K562 (cell line): ENCODE measurements around the gene PACRG. TPM values are rescaled to one million over a fixed set of nuclear protein-coding genes. Genes with fewer than 3 reads are reported as not detected.

Experiments
- ATAC-seq: fragments of 200-7000 bp; cut with Tn5 transposase; 3 replicates; pipeline ENCODE4 v1.9.1; 2020; ENCODE audit warnings: moderate library complexity
- BruUV-seq: library from RNA; stranded (reverse); fragments of 400-500 nt; replicated peaks from 2 replicates; lab custom pipeline; 2021; lab: Mats Ljungman, UMichigan
- CTCF ChIA-PET: fragments of 300-600 bp; formaldehyde crosslinking; extraction: SDS; loops from one replicate; lab custom pipeline; 2021; ENCODE audit warnings: low intra/inter-chr PET ratio; lab: Yijun Ruan, JAX
- POLR2A ChIA-PET: fragments of 300-600, 350-650 bp; sonication (Branson Sonifier 250); formaldehyde crosslinking; extraction: SDS; loops from one replicate; lab custom pipeline; 2021; ENCODE audit warnings: antibody characterized with exemption, inconsistent platforms; lab: Yijun Ruan, JAX
- DNase-seq, 4 experiments: peaks; one replicate each; pipeline versions ENCODE4 v3.0.0 to v3.0.0-alpha.2; 2011 to 2018; ENCODE audit warnings: low spot score in 3 of 4, mixed read lengths in 3 of 4; ENCODE audit errors: extremely low read depth in 1 of 4
- FAIRE-seq: peaks from 2 replicates; lab custom pipeline; 2011; peaks lifted over from hg19 to GRCh38; lab: Jason Lieb, UNC
- H2AFZ ChIP-seq: 2 replicates; pipeline ENCODE4 v1.6.0; 2011; ENCODE audit warnings: low read depth, low read length, control low read depth, inconsistent platforms
- H3K27ac ChIP-seq: fragments of 200-600 bp; 3 replicates; pipeline ENCODE4 v1.8.0; 2011; ENCODE audit warnings: low read depth, mild to moderate bottlenecking, control low read depth, inconsistent platforms, low read length, moderate library complexity, mixed read lengths; ENCODE audit errors: extremely low read depth
- H3K27me3 ChIP-seq, 2 experiments: fragments of 300-600 bp in 1 of 2; 2 replicates in 1 of 2; 3 replicates in 1 of 2; pipeline versions ENCODE4 v1.6.0 to v1.8.0; 2011; ENCODE audit warnings: inconsistent platforms in 2 of 2, low read length in 2 of 2, mild to moderate bottlenecking in 1 of 2, mixed read lengths in 1 of 2, moderate library complexity in 1 of 2; ENCODE audit not compliant: control insufficient read depth in 2 of 2, insufficient read depth in 2 of 2
- H3K36me3 ChIP-seq: fragments of 300-600 bp; 3 replicates; pipeline ENCODE4 v1.8.0; 2011; ENCODE audit warnings: mild to moderate bottlenecking, low read length, inconsistent platforms; ENCODE audit not compliant: control insufficient read depth, insufficient read depth
- H3K4me1 ChIP-seq, 2 experiments: fragments of 200-600 bp in 1 of 2; replicated peaks in 1 of 2; 2 replicates in 1 of 2; 3 replicates in 1 of 2; pipeline versions ENCODE4 v1.5.1 to v1.8.0; 2011; ENCODE audit warnings: inconsistent platforms in 2 of 2, low read length in 2 of 2, mild to moderate bottlenecking in 1 of 2, mixed read lengths in 1 of 2, moderate library complexity in 1 of 2; ENCODE audit not compliant: control insufficient read depth in 2 of 2, insufficient read depth in 2 of 2
- H3K4me2 ChIP-seq: 2 replicates; pipeline ENCODE4 v1.6.1; 2011; ENCODE audit warnings: low read length, control low read depth, inconsistent platforms, mixed read lengths; ENCODE audit not compliant: insufficient read depth
- H3K4me3 ChIP-seq: fragments of 200-600 bp; sonication (generic), shearing (Covaris generic); 2 replicates; pipeline ENCODE4 v1.5.1; 2016; ENCODE audit warnings: control low read depth, inconsistent platforms
- H3K79me2 ChIP-seq: fragments of 200-600 bp; 3 replicates; pipeline ENCODE4 v1.8.0; 2011; ENCODE audit warnings: low read length, inconsistent platforms; ENCODE audit not compliant: control insufficient read depth, insufficient read depth
- H3K9ac ChIP-seq, 2 experiments: 2 replicates each; pipeline versions ENCODE4 v1.6.0 to v1.6.1; 2011; ENCODE audit warnings: low read depth in 2 of 2, low read length in 2 of 2, control low read depth in 1 of 2, inconsistent platforms in 1 of 2, mild to moderate bottlenecking in 1 of 2, mixed read lengths in 1 of 2; ENCODE audit not compliant: insufficient read depth in 1 of 2
- H3K9me1 ChIP-seq: one replicate; pipeline ENCODE4 v1.6.0; 2011; ENCODE audit warnings: inconsistent platforms, mild to moderate bottlenecking, low read length, moderate library complexity; ENCODE audit not compliant: control insufficient read depth, insufficient read depth
- H3K9me3 ChIP-seq: replicated peaks from 2 replicates; pipeline ENCODE4 v1.5.1; 2011; ENCODE audit warnings: low read depth, low read length, inconsistent platforms; ENCODE audit not compliant: control insufficient read depth, insufficient read depth
- H4K20me1 ChIP-seq: replicated peaks from 2 replicates; pipeline ENCODE4 v1.6.1; 2011; ENCODE audit warnings: low read length, inconsistent platforms, mixed read lengths; ENCODE audit not compliant: control insufficient read depth, insufficient read depth
- BCL6 ChIP-seq: fragments of 250-450 bp; sonication (Bioruptor Pico); IDR thresholded peaks from 2 replicates; pipeline ENCODE4 v1.4.0; 2020
- BRCA1 ChIP-seq, 2 experiments: fragments of 450-650 bp in 1 of 2; sonication (generic) in 1 of 2; formaldehyde crosslinking in 1 of 2; IDR thresholded peaks; 2 replicates each; pipeline versions ENCODE4 v1.5.0 to v1.6.1; 2017 to 2020; ENCODE audit warnings: mild to moderate bottlenecking in 1 of 2, missing genetic modification reagents in 1 of 2
- FOS ChIP-seq: IDR thresholded peaks from 3 replicates; pipeline ENCODE4 v1.6.1; 2011; ENCODE audit not compliant: insufficient read length; ENCODE audit errors: extremely low read depth
- LEF1 ChIP-seq: fragments of 450-650 bp; IDR thresholded peaks from 2 replicates; pipeline ENCODE4 v1.6.1; 2016; ENCODE audit warnings: mild to moderate bottlenecking
- MTA1 ChIP-seq: fragments of 450-650 bp; IDR thresholded peaks from 2 replicates; pipeline ENCODE4 v1.6.1; 2017; ENCODE audit warnings: borderline replicate concordance
- RBBP5 ChIP-seq: fragments of 200-600 bp; sonication (generic); IDR thresholded peaks from 2 replicates; pipeline ENCODE4 v1.6.1; 2012; ENCODE audit warnings: borderline replicate concordance, mild to moderate bottlenecking, low read length, control low read depth, inconsistent platforms; ENCODE audit not compliant: insufficient read depth, poor library complexity, severe bottlenecking
- SRSF7 ChIP-seq: fragments of 200-400 bp; formaldehyde crosslinking; optimal IDR thresholded peaks from 2 replicates; pipeline ENCODE3; 2017; ENCODE audit warnings: mild to moderate bottlenecking, low read depth, low read length
- ZFP1 ChIP-seq: fragments of 450-650 bp; formaldehyde crosslinking; IDR thresholded peaks from 2 replicates; pipeline ENCODE4 v1.4.0; 2020; ENCODE audit warnings: mild to moderate bottlenecking, mixed read lengths
- ZNF408 ChIP-seq: fragments of 250-450 bp; sonication (Bioruptor Pico); IDR thresholded peaks from 2 replicates; pipeline ENCODE4 v1.4.0; 2020; ENCODE audit warnings: low read depth, mild to moderate bottlenecking, moderate library complexity
- ZSCAN29 ChIP-seq: fragments of 450-650 bp; IDR thresholded peaks from 2 replicates; pipeline ENCODE4 v1.6.1; 2017
- in situ Hi-C: fragments of 300-500 bp; cut with MboI; formaldehyde crosslinking; loops from 4 replicates; pipeline ENCODE4 v1.15.0; 2018; ENCODE audit warnings: inconsistent platforms, mixed read lengths
- intact Hi-C: fragments of 100-400 bp; cut with micrococcal nuclease; formaldehyde crosslinking; loops from 2 replicates; pipeline ENCODE4 v1.14.2; 2022
- polyA plus RNA-seq, 8 experiments: library from polyadenylated mRNA; depleted of rRNA in 4 of 8; stranded (reverse) in 5 of 8; unstranded in 3 of 8; fragments of >200 nt; fragmentation: Nextera tagmentation in 2 of 8; fragmentation: Illumina TruSeq in 1 of 8; extraction: Ambion mirVana in 2 of 8; extraction: Trizol in 1 of 8; gene quantifications; 2 replicates each; pipeline versions ENCODE4 v1.2.1 to v1.2.3, GENCODE V29; 2011 to 2014; ENCODE audit warnings: inconsistent platforms in 1 of 8, missing spikeins in 1 of 8
- total RNA-seq, 7 experiments: library from RNA; depleted of rRNA in 6 of 7; stranded (reverse); fragments of >200 nt in 6 of 7; fragmentation: Illumina TruSeq in 2 of 7; extraction: Trizol in 2 of 7; gene quantifications; 2 replicates each; pipeline versions ENCODE4 v1.2.1 to v1.2.3, GENCODE V29; 2011 to 2021; ENCODE audit warnings: low replicate concordance in 1 of 7
- TF ChIP-seq, protein P1 (sequence below): fragments of 200-600 bp; sonication (generic); IDR thresholded peaks from one replicate; pipeline ENCODE4 v1.6.1; 2012; ENCODE audit warnings: mild to moderate bottlenecking, low read depth, low read length, inconsistent platforms

Gene PACRG
- total and polyA plus RNA-seq, 9 of the 15 experiments (the other 6 are each of a cell fraction or from before 2014, with no cell fraction given), result 0.04 TPM; not detected in 8

DNA sequence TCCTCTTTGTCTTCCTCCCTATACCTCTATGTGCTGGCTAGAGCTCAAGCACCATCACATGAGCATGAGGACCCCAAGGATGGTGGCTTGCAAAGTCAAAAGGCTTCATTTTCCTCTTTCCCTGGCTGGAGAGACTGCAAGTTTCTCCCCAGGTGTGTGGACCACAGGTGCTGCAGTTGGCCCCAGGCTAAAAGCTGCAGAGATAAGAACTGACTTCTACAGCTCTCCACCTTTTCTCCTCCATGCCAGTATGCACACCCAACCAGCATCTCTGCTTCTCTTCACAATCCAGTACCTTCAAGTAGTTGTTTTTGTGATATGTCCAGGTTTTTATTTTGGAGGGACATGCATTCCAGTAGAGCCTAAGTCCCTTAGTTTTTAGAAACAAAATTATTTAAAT is 29.3 kb upstream of the PACRG start:
- no TSS peak for BruUV-seq
- no peak overlapping the region for H3K4me3 ChIP-seq
- H3K9me1 ChIP-seq, result no peaks in the 10 kb centered on the region
- no peaks in the 10 kb centered on the region for H3K36me3 ChIP-seq
- ATAC-seq, result no peak
- ChIA-PET CTCF (no interaction called here), POLR2A (no interaction called here)
- H2AFZ ChIP-seq, result no peak overlapping the region
- no peak for FAIRE-seq
- no peaks in the 10 kb centered on the region for H3K27me3 ChIP-seq
- H3K27ac ChIP-seq, result no peak overlapping the region
- no peak for TF ChIP-seq RBBP5
- TF ChIP-seq ZFP1 (CRISPR knock-in tag), result no peak
- TF ChIP-seq BRCA1 (IDR thresholded peaks at IDR 0.05), result no peak
- TF ChIP-seq BRCA1 (CRISPR knock-in tag; IDR thresholded peaks at IDR 0.05), result no peak
- TF ChIP-seq, protein P1, sequence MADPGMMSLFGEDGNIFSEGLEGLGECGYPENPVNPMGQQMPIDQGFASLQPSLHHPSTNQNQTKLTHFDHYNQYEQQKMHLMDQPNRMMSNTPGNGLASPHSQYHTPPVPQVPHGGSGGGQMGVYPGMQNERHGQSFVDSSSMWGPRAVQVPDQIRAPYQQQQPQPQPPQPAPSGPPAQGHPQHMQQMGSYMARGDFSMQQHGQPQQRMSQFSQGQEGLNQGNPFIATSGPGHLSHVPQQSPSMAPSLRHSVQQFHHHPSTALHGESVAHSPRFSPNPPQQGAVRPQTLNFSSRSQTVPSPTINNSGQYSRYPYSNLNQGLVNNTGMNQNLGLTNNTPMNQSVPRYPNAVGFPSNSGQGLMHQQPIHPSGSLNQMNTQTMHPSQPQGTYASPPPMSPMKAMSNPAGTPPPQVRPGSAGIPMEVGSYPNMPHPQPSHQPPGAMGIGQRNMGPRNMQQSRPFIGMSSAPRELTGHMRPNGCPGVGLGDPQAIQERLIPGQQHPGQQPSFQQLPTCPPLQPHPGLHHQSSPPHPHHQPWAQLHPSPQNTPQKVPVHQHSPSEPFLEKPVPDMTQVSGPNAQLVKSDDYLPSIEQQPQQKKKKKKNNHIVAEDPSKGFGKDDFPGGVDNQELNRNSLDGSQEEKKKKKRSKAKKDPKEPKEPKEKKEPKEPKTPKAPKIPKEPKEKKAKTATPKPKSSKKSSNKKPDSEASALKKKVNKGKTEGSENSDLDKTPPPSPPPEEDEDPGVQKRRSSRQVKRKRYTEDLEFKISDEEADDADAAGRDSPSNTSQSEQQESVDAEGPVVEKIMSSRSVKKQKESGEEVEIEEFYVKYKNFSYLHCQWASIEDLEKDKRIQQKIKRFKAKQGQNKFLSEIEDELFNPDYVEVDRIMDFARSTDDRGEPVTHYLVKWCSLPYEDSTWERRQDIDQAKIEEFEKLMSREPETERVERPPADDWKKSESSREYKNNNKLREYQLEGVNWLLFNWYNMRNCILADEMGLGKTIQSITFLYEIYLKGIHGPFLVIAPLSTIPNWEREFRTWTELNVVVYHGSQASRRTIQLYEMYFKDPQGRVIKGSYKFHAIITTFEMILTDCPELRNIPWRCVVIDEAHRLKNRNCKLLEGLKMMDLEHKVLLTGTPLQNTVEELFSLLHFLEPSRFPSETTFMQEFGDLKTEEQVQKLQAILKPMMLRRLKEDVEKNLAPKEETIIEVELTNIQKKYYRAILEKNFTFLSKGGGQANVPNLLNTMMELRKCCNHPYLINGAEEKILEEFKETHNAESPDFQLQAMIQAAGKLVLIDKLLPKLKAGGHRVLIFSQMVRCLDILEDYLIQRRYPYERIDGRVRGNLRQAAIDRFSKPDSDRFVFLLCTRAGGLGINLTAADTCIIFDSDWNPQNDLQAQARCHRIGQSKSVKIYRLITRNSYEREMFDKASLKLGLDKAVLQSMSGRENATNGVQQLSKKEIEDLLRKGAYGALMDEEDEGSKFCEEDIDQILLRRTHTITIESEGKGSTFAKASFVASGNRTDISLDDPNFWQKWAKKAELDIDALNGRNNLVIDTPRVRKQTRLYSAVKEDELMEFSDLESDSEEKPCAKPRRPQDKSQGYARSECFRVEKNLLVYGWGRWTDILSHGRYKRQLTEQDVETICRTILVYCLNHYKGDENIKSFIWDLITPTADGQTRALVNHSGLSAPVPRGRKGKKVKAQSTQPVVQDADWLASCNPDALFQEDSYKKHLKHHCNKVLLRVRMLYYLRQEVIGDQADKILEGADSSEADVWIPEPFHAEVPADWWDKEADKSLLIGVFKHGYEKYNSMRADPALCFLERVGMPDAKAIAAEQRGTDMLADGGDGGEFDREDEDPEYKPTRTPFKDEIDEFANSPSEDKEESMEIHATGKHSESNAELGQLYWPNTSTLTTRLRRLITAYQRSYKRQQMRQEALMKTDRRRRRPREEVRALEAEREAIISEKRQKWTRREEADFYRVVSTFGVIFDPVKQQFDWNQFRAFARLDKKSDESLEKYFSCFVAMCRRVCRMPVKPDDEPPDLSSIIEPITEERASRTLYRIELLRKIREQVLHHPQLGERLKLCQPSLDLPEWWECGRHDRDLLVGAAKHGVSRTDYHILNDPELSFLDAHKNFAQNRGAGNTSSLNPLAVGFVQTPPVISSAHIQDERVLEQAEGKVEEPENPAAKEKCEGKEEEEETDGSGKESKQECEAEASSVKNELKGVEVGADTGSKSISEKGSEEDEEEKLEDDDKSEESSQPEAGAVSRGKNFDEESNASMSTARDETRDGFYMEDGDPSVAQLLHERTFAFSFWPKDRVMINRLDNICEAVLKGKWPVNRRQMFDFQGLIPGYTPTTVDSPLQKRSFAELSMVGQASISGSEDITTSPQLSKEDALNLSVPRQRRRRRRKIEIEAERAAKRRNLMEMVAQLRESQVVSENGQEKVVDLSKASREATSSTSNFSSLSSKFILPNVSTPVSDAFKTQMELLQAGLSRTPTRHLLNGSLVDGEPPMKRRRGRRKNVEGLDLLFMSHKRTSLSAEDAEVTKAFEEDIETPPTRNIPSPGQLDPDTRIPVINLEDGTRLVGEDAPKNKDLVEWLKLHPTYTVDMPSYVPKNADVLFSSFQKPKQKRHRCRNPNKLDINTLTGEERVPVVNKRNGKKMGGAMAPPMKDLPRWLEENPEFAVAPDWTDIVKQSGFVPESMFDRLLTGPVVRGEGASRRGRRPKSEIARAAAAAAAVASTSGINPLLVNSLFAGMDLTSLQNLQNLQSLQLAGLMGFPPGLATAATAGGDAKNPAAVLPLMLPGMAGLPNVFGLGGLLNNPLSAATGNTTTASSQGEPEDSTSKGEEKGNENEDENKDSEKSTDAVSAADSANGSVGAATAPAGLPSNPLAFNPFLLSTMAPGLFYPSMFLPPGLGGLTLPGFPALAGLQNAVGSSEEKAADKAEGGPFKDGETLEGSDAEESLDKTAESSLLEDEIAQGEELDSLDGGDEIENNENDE, result no peak
- TF ChIP-seq LEF1, result no peak
- no peak for TF ChIP-seq FOS
- TF ChIP-seq BCL6, result no peak
- TF ChIP-seq ZNF408, result no peak
- no peak for TF ChIP-seq MTA1
- TF ChIP-seq ZSCAN29, result no peak
- TF ChIP-seq SRSF7, result no peak
- H3K4me2 ChIP-seq, result no peak overlapping the region
- intact Hi-C loops (no loop called here), in situ Hi-C loops (no loop called here)
- no peaks in the 10 kb centered on the region for H3K4me1 ChIP-seq
- H3K9ac ChIP-seq, result no peak overlapping the region
- H4K20me1 ChIP-seq, result no peaks in the 10 kb centered on the region
- H3K79me2 ChIP-seq, result no peaks in the 10 kb centered on the region
- DNase-seq, result no peak
- no peaks in the 10 kb centered on the region for H3K9me3 ChIP-seq
